ENCODE data around the gene CHTF8.
"Not testable (repeated sequence)": the region's sequence is repeated elsewhere in the genome, so short reads cannot be mapped to it uniquely, and the experiment has no call there.

The CHTF8 gene

GRCh38 chr16:69150146-69150865, 17.9 kb upstream of the CHTF8 start:
- no peak overlapping the region for H3K27ac ChIP-seq
- TF ChIP-seq, protein P1, sequence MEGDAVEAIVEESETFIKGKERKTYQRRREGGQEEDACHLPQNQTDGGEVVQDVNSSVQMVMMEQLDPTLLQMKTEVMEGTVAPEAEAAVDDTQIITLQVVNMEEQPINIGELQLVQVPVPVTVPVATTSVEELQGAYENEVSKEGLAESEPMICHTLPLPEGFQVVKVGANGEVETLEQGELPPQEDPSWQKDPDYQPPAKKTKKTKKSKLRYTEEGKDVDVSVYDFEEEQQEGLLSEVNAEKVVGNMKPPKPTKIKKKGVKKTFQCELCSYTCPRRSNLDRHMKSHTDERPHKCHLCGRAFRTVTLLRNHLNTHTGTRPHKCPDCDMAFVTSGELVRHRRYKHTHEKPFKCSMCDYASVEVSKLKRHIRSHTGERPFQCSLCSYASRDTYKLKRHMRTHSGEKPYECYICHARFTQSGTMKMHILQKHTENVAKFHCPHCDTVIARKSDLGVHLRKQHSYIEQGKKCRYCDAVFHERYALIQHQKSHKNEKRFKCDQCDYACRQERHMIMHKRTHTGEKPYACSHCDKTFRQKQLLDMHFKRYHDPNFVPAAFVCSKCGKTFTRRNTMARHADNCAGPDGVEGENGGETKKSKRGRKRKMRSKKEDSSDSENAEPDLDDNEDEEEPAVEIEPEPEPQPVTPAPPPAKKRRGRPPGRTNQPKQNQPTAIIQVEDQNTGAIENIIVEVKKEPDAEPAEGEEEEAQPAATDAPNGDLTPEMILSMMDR (IDR thresholded peaks at IDR 0.05) = peak; percentile 89
- no peak for TF ChIP-seq ZFX (IDR thresholded peaks at IDR 0.05; ENCODE audit: borderline replicate concordance)

DNA sequence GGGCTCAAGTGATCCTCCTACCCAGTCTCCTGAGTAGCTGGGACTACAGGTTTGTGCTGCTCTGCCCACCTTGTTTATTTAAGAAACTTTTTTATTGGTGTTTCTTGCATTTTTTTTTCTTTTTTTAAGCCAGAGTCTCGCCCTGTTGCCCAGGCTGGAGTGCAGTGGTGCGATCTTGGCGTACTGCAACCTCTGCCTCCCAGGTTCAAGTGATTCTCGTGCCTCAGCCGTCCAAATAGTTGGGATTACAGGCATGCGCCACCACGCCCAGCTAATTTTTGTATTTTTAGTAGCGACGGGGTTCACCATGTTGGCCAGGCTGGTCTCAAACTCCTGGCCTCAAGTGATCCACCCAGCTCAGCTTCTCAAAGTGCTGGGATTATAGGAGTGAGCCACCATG, 17.2 kb upstream of the CHTF8 start:
- H3K27ac ChIP-seq = not testable (repeated sequence)

GRCh38 chr16:69145658-69146057, 13.3 kb upstream of the CHTF8 start:
- H3K27ac ChIP-seq = no peak overlapping the region
- no peak for TF ChIP-seq ZFX (IDR thresholded peaks at IDR 0.05; ENCODE audit: borderline replicate concordance)
- TF ChIP-seq, protein P1 (IDR thresholded peaks at IDR 0.05) = no peak

GRCh38 chr16:69143116-69143515, 10.7 kb upstream of the CHTF8 start:
- no peak overlapping the region for H3K27ac ChIP-seq
- no peak for TF ChIP-seq ZFX (IDR thresholded peaks at IDR 0.05; ENCODE audit: borderline replicate concordance)
- TF ChIP-seq, protein P1 (IDR thresholded peaks at IDR 0.05) = no peak

DNA sequence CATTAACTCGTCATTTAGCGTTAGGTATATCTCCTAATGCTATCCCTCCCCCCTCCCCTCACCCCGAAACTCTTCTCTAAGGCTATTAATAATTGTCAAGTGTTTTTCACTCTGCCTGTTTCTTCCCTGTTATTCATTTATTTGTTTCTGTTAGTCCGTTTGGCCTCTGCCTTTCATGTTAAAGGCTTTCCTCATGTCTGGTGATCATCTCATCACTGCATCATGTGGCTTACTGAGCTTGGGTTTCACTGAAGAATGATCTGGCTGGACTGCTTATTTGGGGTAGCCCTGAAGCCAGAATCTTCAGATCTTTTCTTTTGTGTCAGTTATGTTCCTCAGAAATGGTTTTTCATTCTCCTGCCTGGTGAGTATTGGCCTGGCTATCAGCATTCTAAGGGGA, 9.5 kb upstream of the CHTF8 start:
- H3K27ac ChIP-seq = no peak overlapping the region
- TF ChIP-seq, protein P1 (IDR thresholded peaks at IDR 0.05) = no peak
- TF ChIP-seq ZFX (IDR thresholded peaks at IDR 0.05; ENCODE audit: borderline replicate concordance) = no peak

DNA sequence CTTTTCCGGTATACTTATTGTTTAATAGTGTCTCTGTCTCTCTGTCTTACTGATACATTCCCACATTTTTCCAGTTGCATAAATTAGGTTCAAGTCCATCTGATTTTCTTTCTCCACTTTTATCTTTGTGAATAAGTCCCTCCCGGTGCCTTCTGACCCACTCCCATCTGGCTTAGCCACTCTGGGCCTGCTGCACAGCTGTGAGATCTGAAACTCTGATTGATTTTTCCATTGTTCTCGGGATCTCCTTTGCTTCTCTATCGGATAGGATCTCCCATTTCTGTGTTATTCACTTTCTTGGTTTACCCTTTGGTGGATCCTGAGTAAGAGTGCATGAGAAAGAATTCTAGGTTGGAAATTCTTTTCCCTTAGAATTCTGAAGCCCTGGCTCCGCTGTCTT, 8.6 kb upstream of the CHTF8 start:
- no peak overlapping the region for H3K27ac ChIP-seq
- TF ChIP-seq, protein P1 (IDR thresholded peaks at IDR 0.05) = no peak
- no peak for TF ChIP-seq ZFX (IDR thresholded peaks at IDR 0.05; ENCODE audit: borderline replicate concordance)

DNA sequence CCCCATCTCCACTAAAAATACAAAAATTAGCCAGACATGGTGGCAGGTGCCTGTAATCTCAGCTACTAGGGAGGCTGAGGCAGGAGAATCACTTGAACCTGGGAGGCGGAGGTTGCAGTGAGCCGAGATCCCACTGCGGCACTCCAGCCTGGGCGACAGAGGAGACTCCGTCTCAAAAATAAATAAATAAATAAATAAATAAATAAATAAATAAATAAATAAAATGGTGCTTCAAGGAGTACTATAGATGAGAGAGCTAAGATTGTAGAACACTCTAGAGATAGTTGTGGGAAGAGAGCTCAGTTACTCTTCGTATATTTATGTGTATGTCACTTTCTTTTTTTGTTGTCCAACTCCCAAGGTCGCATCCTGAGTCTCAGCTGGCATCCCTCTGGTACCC, 7.1 kb upstream of the CHTF8 start:
- not testable (repeated sequence) for H3K27ac ChIP-seq

DNA sequence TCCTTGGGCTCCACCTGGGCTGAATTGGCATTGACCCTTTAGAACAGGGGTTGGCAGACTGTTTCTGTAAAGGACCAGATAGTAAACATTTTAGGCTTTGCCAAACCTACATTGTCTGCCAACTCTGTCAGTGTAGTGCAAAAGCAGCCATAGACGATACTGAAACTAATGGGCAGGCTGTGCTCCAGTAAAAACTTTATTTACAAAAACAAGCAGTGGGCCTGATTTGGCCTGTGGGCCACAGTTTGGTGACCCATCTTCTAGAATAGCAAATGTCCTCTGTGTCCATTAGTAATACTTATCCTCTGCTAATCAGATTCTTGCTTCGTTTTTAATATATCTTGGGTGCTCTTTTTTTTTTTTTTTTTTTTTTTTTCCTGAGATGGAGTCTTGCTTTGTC, 6.2 kb upstream of the CHTF8 start:
- no peak overlapping the region for H3K27ac ChIP-seq
- TF ChIP-seq, protein P1 (IDR thresholded peaks at IDR 0.05) = no peak
- TF ChIP-seq ZFX (IDR thresholded peaks at IDR 0.05; ENCODE audit: borderline replicate concordance) = no peak

Data from 22Rv1 (cell line).